ENCODE data around the gene GMPR2. TPM values are rescaled to one million over a fixed set of nuclear protein-coding genes. Genes with fewer than 3 reads are reported as not detected.

Gene GMPR2
- total and polyA plus RNA-seq, 2 of the 13 experiments (the other 11 are each of a cell fraction or from before 2014, with no cell fraction given): 210 to 273 TPM

DNA sequence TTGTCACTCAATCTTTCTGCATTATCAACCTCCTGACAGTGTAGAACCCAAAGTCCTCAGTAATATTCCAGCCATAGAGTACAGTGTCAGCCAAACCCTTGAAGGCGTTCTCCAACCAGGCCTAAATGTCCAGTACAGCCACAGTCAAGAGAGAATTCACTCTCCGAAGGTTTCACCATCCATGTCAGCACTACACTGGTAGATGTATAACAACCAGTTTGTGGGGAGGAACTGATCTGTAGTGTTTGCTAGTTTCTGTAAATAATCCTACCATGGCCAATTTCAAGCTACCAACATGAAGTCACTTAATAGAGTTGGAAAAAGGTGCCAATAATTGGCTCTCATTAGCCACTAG, 16.4 kb upstream of the GMPR2 start (continued):
- TF ChIP-seq, protein P1, sequence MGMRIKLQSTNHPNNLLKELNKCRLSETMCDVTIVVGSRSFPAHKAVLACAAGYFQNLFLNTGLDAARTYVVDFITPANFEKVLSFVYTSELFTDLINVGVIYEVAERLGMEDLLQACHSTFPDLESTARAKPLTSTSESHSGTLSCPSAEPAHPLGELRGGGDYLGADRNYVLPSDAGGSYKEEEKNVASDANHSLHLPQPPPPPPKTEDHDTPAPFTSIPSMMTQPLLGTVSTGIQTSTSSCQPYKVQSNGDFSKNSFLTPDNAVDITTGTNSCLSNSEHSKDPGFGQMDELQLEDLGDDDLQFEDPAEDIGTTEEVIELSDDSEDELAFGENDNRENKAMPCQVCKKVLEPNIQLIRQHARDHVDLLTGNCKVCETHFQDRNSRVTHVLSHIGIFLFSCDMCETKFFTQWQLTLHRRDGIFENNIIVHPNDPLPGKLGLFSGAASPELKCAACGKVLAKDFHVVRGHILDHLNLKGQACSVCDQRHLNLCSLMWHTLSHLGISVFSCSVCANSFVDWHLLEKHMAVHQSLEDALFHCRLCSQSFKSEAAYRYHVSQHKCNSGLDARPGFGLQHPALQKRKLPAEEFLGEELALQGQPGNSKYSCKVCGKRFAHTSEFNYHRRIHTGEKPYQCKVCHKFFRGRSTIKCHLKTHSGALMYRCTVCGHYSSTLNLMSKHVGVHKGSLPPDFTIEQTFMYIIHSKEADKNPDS (CRISPR knock-in tag; IDR thresholded peaks at IDR 0.05): no peak
- TF ChIP-seq ZFYVE20 (CRISPR knock-in tag; IDR thresholded peaks at IDR 0.05; ENCODE audit: borderline replicate concordance, low read depth) (no peak), CBFB (CRISPR knock-in tag; IDR thresholded peaks at IDR 0.05) (no peak), KLF16 (CRISPR knock-in tag; IDR thresholded peaks at IDR 0.05) (no peak), REL (CRISPR knock-in tag; conservative IDR thresholded peaks at IDR 0.05) (no peak; the same call in 1 of the 2 replicates), RBFOX2 (IDR thresholded peaks at IDR 0.05; ENCODE audit: low read depth, low read length) (no peak), POLR2AphosphoS5 (IDR thresholded peaks at IDR 0.05; ENCODE audit: low read depth, low read length) (no peak)
- TF ChIP-seq, protein P2, sequence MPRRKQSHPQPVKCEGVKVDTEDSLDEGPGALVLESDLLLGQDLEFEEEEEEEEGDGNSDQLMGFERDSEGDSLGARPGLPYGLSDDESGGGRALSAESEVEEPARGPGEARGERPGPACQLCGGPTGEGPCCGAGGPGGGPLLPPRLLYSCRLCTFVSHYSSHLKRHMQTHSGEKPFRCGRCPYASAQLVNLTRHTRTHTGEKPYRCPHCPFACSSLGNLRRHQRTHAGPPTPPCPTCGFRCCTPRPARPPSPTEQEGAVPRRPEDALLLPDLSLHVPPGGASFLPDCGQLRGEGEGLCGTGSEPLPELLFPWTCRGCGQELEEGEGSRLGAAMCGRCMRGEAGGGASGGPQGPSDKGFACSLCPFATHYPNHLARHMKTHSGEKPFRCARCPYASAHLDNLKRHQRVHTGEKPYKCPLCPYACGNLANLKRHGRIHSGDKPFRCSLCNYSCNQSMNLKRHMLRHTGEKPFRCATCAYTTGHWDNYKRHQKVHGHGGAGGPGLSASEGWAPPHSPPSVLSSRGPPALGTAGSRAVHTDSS (CRISPR knock-in tag; conservative IDR thresholded peaks at IDR 0.05): 0 out of 2 replicates have a peak, but pooled peaks have one; percentile 50
- TF ChIP-seq, protein P3, sequence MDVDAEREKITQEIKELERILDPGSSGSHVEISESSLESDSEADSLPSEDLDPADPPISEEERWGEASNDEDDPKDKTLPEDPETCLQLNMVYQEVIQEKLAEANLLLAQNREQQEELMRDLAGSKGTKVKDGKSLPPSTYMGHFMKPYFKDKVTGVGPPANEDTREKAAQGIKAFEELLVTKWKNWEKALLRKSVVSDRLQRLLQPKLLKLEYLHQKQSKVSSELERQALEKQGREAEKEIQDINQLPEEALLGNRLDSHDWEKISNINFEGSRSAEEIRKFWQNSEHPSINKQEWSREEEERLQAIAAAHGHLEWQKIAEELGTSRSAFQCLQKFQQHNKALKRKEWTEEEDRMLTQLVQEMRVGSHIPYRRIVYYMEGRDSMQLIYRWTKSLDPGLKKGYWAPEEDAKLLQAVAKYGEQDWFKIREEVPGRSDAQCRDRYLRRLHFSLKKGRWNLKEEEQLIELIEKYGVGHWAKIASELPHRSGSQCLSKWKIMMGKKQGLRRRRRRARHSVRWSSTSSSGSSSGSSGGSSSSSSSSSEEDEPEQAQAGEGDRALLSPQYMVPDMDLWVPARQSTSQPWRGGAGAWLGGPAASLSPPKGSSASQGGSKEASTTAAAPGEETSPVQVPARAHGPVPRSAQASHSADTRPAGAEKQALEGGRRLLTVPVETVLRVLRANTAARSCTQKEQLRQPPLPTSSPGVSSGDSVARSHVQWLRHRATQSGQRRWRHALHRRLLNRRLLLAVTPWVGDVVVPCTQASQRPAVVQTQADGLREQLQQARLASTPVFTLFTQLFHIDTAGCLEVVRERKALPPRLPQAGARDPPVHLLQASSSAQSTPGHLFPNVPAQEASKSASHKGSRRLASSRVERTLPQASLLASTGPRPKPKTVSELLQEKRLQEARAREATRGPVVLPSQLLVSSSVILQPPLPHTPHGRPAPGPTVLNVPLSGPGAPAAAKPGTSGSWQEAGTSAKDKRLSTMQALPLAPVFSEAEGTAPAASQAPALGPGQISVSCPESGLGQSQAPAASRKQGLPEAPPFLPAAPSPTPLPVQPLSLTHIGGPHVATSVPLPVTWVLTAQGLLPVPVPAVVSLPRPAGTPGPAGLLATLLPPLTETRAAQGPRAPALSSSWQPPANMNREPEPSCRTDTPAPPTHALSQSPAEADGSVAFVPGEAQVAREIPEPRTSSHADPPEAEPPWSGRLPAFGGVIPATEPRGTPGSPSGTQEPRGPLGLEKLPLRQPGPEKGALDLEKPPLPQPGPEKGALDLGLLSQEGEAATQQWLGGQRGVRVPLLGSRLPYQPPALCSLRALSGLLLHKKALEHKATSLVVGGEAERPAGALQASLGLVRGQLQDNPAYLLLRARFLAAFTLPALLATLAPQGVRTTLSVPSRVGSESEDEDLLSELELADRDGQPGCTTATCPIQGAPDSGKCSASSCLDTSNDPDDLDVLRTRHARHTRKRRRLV (CRISPR knock-in tag; IDR thresholded peaks at IDR 0.05): no peak
- TF ChIP-seq, protein P4, sequence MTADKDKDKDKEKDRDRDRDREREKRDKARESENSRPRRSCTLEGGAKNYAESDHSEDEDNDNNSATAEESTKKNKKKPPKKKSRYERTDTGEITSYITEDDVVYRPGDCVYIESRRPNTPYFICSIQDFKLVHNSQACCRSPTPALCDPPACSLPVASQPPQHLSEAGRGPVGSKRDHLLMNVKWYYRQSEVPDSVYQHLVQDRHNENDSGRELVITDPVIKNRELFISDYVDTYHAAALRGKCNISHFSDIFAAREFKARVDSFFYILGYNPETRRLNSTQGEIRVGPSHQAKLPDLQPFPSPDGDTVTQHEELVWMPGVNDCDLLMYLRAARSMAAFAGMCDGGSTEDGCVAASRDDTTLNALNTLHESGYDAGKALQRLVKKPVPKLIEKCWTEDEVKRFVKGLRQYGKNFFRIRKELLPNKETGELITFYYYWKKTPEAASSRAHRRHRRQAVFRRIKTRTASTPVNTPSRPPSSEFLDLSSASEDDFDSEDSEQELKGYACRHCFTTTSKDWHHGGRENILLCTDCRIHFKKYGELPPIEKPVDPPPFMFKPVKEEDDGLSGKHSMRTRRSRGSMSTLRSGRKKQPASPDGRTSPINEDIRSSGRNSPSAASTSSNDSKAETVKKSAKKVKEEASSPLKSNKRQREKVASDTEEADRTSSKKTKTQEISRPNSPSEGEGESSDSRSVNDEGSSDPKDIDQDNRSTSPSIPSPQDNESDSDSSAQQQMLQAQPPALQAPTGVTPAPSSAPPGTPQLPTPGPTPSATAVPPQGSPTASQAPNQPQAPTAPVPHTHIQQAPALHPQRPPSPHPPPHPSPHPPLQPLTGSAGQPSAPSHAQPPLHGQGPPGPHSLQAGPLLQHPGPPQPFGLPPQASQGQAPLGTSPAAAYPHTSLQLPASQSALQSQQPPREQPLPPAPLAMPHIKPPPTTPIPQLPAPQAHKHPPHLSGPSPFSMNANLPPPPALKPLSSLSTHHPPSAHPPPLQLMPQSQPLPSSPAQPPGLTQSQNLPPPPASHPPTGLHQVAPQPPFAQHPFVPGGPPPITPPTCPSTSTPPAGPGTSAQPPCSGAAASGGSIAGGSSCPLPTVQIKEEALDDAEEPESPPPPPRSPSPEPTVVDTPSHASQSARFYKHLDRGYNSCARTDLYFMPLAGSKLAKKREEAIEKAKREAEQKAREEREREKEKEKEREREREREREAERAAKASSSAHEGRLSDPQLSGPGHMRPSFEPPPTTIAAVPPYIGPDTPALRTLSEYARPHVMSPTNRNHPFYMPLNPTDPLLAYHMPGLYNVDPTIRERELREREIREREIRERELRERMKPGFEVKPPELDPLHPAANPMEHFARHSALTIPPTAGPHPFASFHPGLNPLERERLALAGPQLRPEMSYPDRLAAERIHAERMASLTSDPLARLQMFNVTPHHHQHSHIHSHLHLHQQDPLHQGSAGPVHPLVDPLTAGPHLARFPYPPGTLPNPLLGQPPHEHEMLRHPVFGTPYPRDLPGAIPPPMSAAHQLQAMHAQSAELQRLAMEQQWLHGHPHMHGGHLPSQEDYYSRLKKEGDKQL (CRISPR knock-in tag; IDR thresholded peaks at IDR 0.05; ENCODE audit: low read depth): no peak; the same call in 1 of the 2 replicates
- TF ChIP-seq, protein P5, sequence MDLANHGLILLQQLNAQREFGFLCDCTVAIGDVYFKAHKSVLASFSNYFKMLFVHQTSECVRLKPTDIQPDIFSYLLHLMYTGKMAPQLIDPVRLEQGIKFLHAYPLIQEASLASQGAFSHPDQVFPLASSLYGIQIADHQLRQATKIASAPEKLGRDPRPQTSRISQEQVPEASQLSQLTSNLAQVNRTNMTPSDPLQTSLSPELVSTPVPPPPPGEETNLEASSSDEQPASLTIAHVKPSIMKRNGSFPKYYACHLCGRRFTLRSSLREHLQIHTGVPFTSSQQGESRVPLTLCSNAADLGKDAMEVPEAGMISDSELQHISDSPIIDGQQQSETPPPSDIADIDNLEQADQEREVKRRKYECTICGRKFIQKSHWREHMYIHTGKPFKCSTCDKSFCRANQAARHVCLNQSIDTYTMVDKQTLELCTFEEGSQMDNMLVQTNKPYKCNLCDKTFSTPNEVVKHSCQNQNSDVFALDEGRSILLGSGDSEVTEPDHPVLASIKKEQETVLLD (CRISPR knock-in tag; IDR thresholded peaks at IDR 0.05; ENCODE audit: low read depth): 0 out of 2 replicates have a peak, but pooled peaks have one; percentile 6
